ENCODE measurements around the gene IGFBPL1. TPM values are rescaled to one million over a fixed set of nuclear protein-coding genes. Genes with fewer than 3 reads are reported as not detected.
A peak's percentile ranks its signal among the peaks of the same experiment; 100 is the strongest.

Gene IGFBPL1
- total RNA-seq, 1 experiment from 2014 or later, result 1.6 TPM

GRCh38 chr9:38387066-38387465 lies 37.2 kb downstream of the IGFBPL1 start:
- Mint-ChIP-seq H3K36me3 (ENCODE audit: insufficient read depth, unreplicated experiment) (no peaks in the 10 kb centered on the region), H3K4me1 (ENCODE audit: low read depth, unreplicated experiment) (peaks cover 13% of the 10 kb centered on the region), H3K27me3 (ENCODE audit: insufficient read depth, unreplicated experiment) (no peaks in the 10 kb centered on the region), H3K4me3 (ENCODE audit: unreplicated experiment) (no peak overlapping the region), H3K27ac (ENCODE audit: unreplicated experiment) (peak overlapping the region; percentile 32), H3K9me3 (ENCODE audit: unreplicated experiment) (peaks cover 12% of the 10 kb centered on the region)
- peaks cover 16% of the 10 kb centered on the region for H3K4me1 ChIP-seq
- no peak overlapping the region for H3K4me3 ChIP-seq (ENCODE audit: low read depth, low read length)
- peaks cover 14% of the 10 kb centered on the region for H3K9me3 ChIP-seq
- POLR2A ChIA-PET, result no interaction called here
- H3K36me3 ChIP-seq (ENCODE audit: control insufficient read depth, insufficient read depth, low read length), result no peaks in the 10 kb centered on the region
- TF ChIP-seq, protein P1, sequence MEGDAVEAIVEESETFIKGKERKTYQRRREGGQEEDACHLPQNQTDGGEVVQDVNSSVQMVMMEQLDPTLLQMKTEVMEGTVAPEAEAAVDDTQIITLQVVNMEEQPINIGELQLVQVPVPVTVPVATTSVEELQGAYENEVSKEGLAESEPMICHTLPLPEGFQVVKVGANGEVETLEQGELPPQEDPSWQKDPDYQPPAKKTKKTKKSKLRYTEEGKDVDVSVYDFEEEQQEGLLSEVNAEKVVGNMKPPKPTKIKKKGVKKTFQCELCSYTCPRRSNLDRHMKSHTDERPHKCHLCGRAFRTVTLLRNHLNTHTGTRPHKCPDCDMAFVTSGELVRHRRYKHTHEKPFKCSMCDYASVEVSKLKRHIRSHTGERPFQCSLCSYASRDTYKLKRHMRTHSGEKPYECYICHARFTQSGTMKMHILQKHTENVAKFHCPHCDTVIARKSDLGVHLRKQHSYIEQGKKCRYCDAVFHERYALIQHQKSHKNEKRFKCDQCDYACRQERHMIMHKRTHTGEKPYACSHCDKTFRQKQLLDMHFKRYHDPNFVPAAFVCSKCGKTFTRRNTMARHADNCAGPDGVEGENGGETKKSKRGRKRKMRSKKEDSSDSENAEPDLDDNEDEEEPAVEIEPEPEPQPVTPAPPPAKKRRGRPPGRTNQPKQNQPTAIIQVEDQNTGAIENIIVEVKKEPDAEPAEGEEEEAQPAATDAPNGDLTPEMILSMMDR (IDR thresholded peaks at IDR 0.05; ENCODE audit: insufficient read depth in 1 of 2, low read depth in 1 of 2, low read length in 1 of 2, severe bottlenecking in 1 of 2, unreplicated experiment in 1 of 2), result no peak
- no TSS peak for BruUV-seq (replicated peaks)
- H3K27me3 ChIP-seq (replicated peaks; ENCODE audit: control insufficient read depth, insufficient read depth, low read length), result no peaks in the 10 kb centered on the region
- CTCF ChIA-PET, result no interaction called here
- no peak for DNase-seq
- intact Hi-C loops (cut with micrococcal nuclease; ENCODE audit: unreplicated experiment), result no loop called here

GRCh38 chr9:38386319-38386895 lies 37.8 kb downstream of the IGFBPL1 start:
- Histone ChIP-seq H3K9me3 (peaks cover 14% of the 10 kb centered on the region), H3K36me3 (ENCODE audit: control insufficient read depth, insufficient read depth, low read length) (no peaks in the 10 kb centered on the region), H3K4me1 (peaks cover 19% of the 10 kb centered on the region), H3K4me3 (ENCODE audit: low read depth, low read length) (no peak overlapping the region), H3K27me3 (replicated peaks; ENCODE audit: control insufficient read depth, insufficient read depth, low read length) (no peaks in the 10 kb centered on the region)
- Mint-ChIP-seq H3K27ac (ENCODE audit: unreplicated experiment) (peak overlapping the region; percentile 32), H3K9me3 (ENCODE audit: unreplicated experiment) (peaks cover 12% of the 10 kb centered on the region), H3K4me1 (ENCODE audit: low read depth, unreplicated experiment) (peaks cover 13% of the 10 kb centered on the region), H3K4me3 (ENCODE audit: unreplicated experiment) (no peak overlapping the region), H3K27me3 (ENCODE audit: insufficient read depth, unreplicated experiment) (no peaks in the 10 kb centered on the region), H3K36me3 (ENCODE audit: insufficient read depth, unreplicated experiment) (no peaks in the 10 kb centered on the region)
- TF ChIP-seq, protein P1 (IDR thresholded peaks at IDR 0.05; ENCODE audit: insufficient read depth in 1 of 2, low read depth in 1 of 2, low read length in 1 of 2, severe bottlenecking in 1 of 2, unreplicated experiment in 1 of 2), result no peak
- POLR2A ChIA-PET, result no interaction called here
- intact Hi-C loops (cut with micrococcal nuclease; ENCODE audit: unreplicated experiment), result no loop called here
- CTCF ChIA-PET, result no interaction called here
- BruUV-seq (replicated peaks), result no TSS peak
- no peak for DNase-seq

GRCh38 chr9:38385896-38386295 lies 38.4 kb downstream of the IGFBPL1 start:
- Histone ChIP-seq H3K4me1 (peaks cover 21% of the 10 kb centered on the region), H3K4me3 (ENCODE audit: low read depth, low read length) (no peak overlapping the region), H3K9me3 (peaks cover 14% of the 10 kb centered on the region), H3K27me3 (replicated peaks; ENCODE audit: control insufficient read depth, insufficient read depth, low read length) (no peaks in the 10 kb centered on the region), H3K36me3 (ENCODE audit: control insufficient read depth, insufficient read depth, low read length) (no peaks in the 10 kb centered on the region)
- CTCF ChIA-PET, result no interaction called here
- no peak overlapping the region for H3K4me3 Mint-ChIP-seq (ENCODE audit: unreplicated experiment)
- POLR2A ChIA-PET, result no interaction called here
- no peak overlapping the region for H3K27ac Mint-ChIP-seq (ENCODE audit: unreplicated experiment)
- TF ChIP-seq, protein P1 (IDR thresholded peaks at IDR 0.05; ENCODE audit: insufficient read depth in 1 of 2, low read depth in 1 of 2, low read length in 1 of 2, severe bottlenecking in 1 of 2, unreplicated experiment in 1 of 2), result no peak
- DNase-seq, result no peak
- no peaks in the 10 kb centered on the region for H3K27me3 Mint-ChIP-seq (ENCODE audit: insufficient read depth, unreplicated experiment)
- BruUV-seq (replicated peaks), result no TSS peak
- H3K36me3 Mint-ChIP-seq (ENCODE audit: insufficient read depth, unreplicated experiment), result no peaks in the 10 kb centered on the region
- intact Hi-C loops (cut with micrococcal nuclease; ENCODE audit: unreplicated experiment), result no loop called here
- H3K9me3 Mint-ChIP-seq (ENCODE audit: unreplicated experiment), result peaks cover 12% of the 10 kb centered on the region
- peaks cover 13% of the 10 kb centered on the region for H3K4me1 Mint-ChIP-seq (ENCODE audit: low read depth, unreplicated experiment)
